Nephron (organoid): ENCODE results near the gene ACTR2.
"Not testable (repeated sequence)": the region's sequence is repeated elsewhere in the genome, so short reads cannot be mapped to it uniquely, and the experiment has no call there.

Experiments used
- H3K27ac Mint-ChIP-seq, 3 experiments: 2 replicates each; pipeline ENCODE4 v1.8.0; 2020; ENCODE audit warnings: mixed read lengths in 3 of 3, mild to moderate bottlenecking in 2 of 3, moderate library complexity in 1 of 3
- H3K27me3 Mint-ChIP-seq: 2 replicates; pipeline ENCODE4 v1.8.0; 2021; ENCODE audit warnings: low read depth, mild to moderate bottlenecking, moderate library complexity, mixed read lengths
- H3K36me3 Mint-ChIP-seq: 2 replicates; pipeline ENCODE4 v1.8.0; 2020; ENCODE audit warnings: low read depth, mixed read lengths
- H3K4me1 Mint-ChIP-seq: 2 replicates; pipeline ENCODE4 v1.8.0; 2020; ENCODE audit warnings: mixed read lengths
- H3K4me3 Mint-ChIP-seq, 3 experiments: 2 replicates each; pipeline ENCODE4 v1.8.0; 2020; ENCODE audit warnings: mild to moderate bottlenecking in 3 of 3, mixed read lengths in 3 of 3, moderate library complexity in 2 of 3
- H3K9me3 Mint-ChIP-seq: 2 replicates; pipeline ENCODE4 v1.8.0; 2020; ENCODE audit warnings: mixed read lengths
- TF ChIP-seq, protein P1 (sequence below), 3 experiments: fragments of 200-600 bp; sonication (generic); IDR thresholded peaks; one replicate each; pipeline ENCODE4 v1.5.0; 2021; ENCODE audit warnings: antibody characterized with exemption in 3 of 3; ENCODE audit not compliant: unreplicated experiment in 3 of 3

Gene ACTR2

DNA sequence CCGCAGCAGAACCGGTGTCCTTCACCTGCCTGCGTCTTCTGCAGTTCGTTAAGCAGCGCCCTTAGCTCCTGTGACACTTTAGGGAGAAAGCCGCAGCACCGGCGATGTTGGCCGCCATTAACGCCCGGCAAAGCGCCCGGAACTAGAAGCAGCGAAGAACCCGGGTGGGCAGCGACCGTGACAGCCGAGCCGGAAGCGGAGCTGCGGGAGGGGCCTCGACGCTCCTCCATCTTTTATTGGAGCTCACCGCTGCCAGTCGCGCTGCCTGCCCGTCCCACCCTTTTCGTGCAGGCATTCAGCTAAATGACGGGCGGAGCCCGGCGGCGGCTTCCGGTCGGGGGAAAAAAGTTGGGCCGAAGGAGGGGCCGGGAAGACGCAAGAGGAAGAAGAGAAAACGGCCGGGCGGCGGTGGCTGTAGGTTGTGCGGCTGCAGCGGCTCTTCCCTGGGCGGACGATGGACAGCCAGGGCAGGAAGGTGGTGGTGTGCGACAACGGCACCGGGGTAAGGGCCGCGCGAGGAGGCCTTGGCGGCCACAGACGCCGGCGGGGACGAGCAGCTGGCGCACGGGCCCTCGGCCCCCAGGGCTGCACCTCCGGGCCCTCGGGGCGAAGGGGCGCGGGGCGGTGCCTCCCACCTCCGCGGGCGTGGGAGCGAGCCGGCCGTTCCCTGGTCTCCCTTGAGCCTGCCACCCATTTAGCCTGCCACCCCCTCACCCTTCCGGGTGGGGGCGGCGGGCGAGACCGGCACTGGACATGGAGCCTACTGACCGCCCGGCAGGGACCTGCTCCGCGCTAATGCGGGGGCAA is at the start of gene ACTR2:
Gene ACTR2 (plus strand): TSS at position 376 of the 807 bp plus-strand sequence. CDS start 79 bp downstream, at position 455.
- H3K27ac Mint-ChIP-seq = peak within 1 kb of the TSS; percentile 95 to 99 (median 98)
- no peaks in the 10 kb centered on the region for H3K27me3 Mint-ChIP-seq
- H3K4me1 Mint-ChIP-seq = peaks cover 23% of the 10 kb centered on the region
- H3K9me3 Mint-ChIP-seq = no peaks in the 10 kb centered on the region
- TF ChIP-seq, protein P1, sequence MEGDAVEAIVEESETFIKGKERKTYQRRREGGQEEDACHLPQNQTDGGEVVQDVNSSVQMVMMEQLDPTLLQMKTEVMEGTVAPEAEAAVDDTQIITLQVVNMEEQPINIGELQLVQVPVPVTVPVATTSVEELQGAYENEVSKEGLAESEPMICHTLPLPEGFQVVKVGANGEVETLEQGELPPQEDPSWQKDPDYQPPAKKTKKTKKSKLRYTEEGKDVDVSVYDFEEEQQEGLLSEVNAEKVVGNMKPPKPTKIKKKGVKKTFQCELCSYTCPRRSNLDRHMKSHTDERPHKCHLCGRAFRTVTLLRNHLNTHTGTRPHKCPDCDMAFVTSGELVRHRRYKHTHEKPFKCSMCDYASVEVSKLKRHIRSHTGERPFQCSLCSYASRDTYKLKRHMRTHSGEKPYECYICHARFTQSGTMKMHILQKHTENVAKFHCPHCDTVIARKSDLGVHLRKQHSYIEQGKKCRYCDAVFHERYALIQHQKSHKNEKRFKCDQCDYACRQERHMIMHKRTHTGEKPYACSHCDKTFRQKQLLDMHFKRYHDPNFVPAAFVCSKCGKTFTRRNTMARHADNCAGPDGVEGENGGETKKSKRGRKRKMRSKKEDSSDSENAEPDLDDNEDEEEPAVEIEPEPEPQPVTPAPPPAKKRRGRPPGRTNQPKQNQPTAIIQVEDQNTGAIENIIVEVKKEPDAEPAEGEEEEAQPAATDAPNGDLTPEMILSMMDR (IDR thresholded peaks at IDR 0.05; ENCODE audit: unreplicated experiment in 3 of 3) = no peak
- H3K4me3 Mint-ChIP-seq = peak within 1 kb of the TSS; percentile 97 to 100 (median 99)
- H3K36me3 Mint-ChIP-seq = peaks cover 5% of the 10 kb centered on the region

DNA sequence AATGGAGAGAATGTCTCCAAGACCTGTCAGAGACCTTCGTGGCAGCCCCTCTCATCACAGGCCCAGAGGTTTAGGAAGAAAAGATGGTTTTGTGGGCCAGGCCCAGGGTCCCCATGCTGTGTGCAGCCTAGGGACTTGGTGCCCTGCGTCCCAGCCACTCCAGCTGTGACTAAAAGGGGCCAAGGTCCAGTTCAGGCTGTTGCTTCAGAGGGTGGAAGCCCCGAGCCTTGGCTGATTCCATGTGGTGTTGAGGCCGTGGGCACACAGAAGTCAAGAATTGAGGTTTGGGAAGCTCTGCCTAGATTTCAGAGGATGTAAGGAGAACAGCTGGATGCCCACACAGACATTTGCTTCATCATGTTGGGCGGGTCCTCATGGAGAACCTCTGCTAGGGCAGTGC is 45.1 kb upstream of the ACTR2 start:
- Mint-ChIP-seq H3K4me1 (no peaks in the 10 kb centered on the region), H3K27ac (no peak overlapping the region), H3K36me3 (no peaks in the 10 kb centered on the region), H3K9me3 (no peaks in the 10 kb centered on the region), H3K27me3 (no peaks in the 10 kb centered on the region), H3K4me3 (no peak overlapping the region)
- TF ChIP-seq, protein P1 (IDR thresholded peaks at IDR 0.05; ENCODE audit: unreplicated experiment in 3 of 3) = no peak

DNA sequence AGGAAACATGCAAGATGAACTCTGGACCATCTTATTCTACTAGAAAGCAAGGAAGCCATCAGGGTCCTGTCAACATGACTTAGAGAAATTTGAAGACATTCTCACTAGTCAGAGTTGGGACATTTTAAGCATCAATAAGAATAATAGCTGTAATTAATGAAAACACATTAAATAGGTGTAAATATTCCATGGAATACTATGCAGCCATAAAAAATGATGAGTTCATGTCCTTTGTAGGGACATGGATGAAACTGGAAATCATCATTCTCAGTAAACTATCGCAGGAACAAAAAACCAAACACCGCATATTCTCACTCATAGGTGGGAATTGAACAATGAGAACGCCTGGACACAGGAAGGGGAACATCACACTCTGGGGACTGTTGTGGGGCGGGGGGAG is 44.2 kb upstream of the ACTR2 start:
- H3K36me3 Mint-ChIP-seq, H3K9me3 Mint-ChIP-seq, H3K27ac Mint-ChIP-seq, H3K4me3 Mint-ChIP-seq, H3K4me1 Mint-ChIP-seq, H3K27me3 Mint-ChIP-seq: not testable (repeated sequence)

DNA sequence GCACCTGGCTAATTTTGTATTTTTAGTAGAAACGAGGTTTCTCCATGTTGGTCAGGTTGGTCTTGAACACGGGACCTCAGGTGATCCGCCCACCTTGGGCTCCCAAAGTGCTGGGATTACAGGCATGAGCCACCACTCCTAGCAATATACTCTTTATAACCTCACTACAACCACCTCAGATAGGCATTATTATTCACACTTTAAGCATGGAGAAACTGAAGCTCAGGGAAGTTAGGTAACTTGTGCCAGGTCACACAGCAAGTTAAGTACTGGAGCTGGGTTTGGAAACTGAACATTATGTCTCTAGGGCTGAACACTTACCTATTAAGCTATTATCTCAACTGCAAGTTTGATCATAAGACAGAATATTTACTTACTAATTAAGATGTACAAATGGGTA is 42.6 kb upstream of the ACTR2 start:
- Mint-ChIP-seq H3K27ac (no peak overlapping the region), H3K9me3 (no peaks in the 10 kb centered on the region), H3K4me3 (no peak overlapping the region), H3K27me3 (no peaks in the 10 kb centered on the region), H3K36me3 (no peaks in the 10 kb centered on the region), H3K4me1 (no peaks in the 10 kb centered on the region)
- TF ChIP-seq, protein P1 (IDR thresholded peaks at IDR 0.05; ENCODE audit: unreplicated experiment in 3 of 3) = no peak

DNA sequence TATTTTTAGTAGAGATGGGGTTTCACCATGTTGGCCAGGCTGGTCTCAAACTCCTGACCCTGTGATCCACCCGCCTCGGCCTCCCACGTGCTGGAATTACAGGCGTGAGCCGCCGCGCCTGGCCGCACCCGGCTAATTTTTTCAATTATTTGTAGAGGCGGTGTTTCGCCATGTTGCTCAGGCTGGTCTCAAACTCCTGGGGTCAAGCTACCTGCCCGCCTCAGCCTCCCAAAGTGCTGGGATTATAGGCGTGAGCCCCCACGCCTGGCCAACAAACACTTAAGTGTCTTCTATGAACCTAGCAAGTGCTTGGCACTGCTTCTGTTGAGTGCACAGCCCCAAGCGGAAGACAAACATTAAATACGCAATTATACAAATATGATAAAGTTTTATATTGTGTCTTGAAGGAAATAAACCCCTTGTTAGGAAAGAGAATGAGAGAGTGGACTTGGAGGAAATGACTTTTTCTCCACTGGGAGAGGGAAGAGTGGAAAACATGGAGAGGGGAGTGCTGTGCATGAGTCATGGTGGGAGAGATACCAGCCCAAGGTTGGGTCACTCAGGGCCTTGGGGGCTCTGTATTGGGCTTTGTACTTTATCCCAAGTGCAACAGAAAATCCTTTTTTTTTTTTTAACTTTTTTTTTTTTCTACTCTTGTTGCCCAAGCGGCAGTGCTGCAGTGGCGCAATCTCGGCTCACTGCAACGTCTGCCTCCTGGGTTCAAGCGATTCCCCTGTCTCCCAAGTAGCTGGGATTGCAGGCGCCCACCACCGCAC is 41.4 kb upstream of the ACTR2 start:
- H3K9me3 Mint-ChIP-seq = no peaks in the 10 kb centered on the region
- no peaks in the 10 kb centered on the region for H3K36me3 Mint-ChIP-seq
- H3K27me3 Mint-ChIP-seq = no peaks in the 10 kb centered on the region
- no peaks in the 10 kb centered on the region for H3K4me1 Mint-ChIP-seq
- TF ChIP-seq, protein P1 (IDR thresholded peaks at IDR 0.05; ENCODE audit: unreplicated experiment in 3 of 3) = no peak
- H3K4me3 Mint-ChIP-seq = no peak overlapping the region
- H3K27ac Mint-ChIP-seq = no peak overlapping the region
